IPS-18c (cell line): ENCODE results near the gene MLH3.

ENCODE experiments used
- H3K4me3 ChIP-seq: 2 replicates; pipeline ENCODE4 v1.7.0; 2013; ENCODE audit warnings: low read depth, mild to moderate bottlenecking, low read length, moderate library complexity; ENCODE audit not compliant: insufficient read depth
- H3K9me3 ChIP-seq: one replicate; pipeline ENCODE4 v1.6.1; 2013; ENCODE audit warnings: mild to moderate bottlenecking, low read length, moderate library complexity; ENCODE audit not compliant: control insufficient read depth, insufficient read depth

Gene MLH3

GRCh38 chr14:75050852-75051555, at the start of gene MLH3:
Gene MLH3 (minus strand): TSS chr14:75051467. CDS start chr14:75049655, 1,812 bp downstream.
- peak within 1 kb of the TSS; percentile 62 for H3K4me3 ChIP-seq

GRCh38 chr14:75098682-75099081, 47.4 kb upstream of the MLH3 start:
- Histone ChIP-seq H3K9me3 (no peaks in the 10 kb centered on the region), H3K4me3 (no peak overlapping the region)

More at GRCh38 chr14:75050852-75051555, at the start of gene MLH3:
- H3K9me3 ChIP-seq, result no peaks in the 10 kb centered on the region

- H3K9me3 ChIP-seq, result no peaks in the 10 kb centered on the region
- H3K4me3 ChIP-seq, result no peak overlapping the region
These were observed 46.9 kb upstream of the MLH3 start for GRCh38 chr14:75098212-75098611.

GRCh38 chr14:75096959-75097358, 45.7 kb upstream of the MLH3 start:
- H3K4me3 ChIP-seq, result no peak overlapping the region

GRCh38 chr14:75095690-75096089, 44.4 kb upstream of the MLH3 start:
- Histone ChIP-seq H3K9me3 (no peaks in the 10 kb centered on the region), H3K4me3 (no peak overlapping the region)

More at GRCh38 chr14:75096959-75097358, 45.7 kb upstream of the MLH3 start:
- H3K9me3 ChIP-seq, result no peaks in the 10 kb centered on the region

- Histone ChIP-seq H3K4me3 (no peak overlapping the region), H3K9me3 (no peaks in the 10 kb centered on the region)
These were observed 43.6 kb upstream of the MLH3 start for GRCh38 chr14:75094896-75095295.

GRCh38 chr14:75092698-75093097, 41.4 kb upstream of the MLH3 start:
- H3K4me3 ChIP-seq, result no peak overlapping the region
- H3K9me3 ChIP-seq, result no peaks in the 10 kb centered on the region

GRCh38 chr14:75091251-75091650, 40.0 kb upstream of the MLH3 start:
- H3K4me3 ChIP-seq, result no peak overlapping the region
- no peaks in the 10 kb centered on the region for H3K9me3 ChIP-seq

GRCh38 chr14:75090353-75090752, 39.1 kb upstream of the MLH3 start:
- H3K4me3 ChIP-seq, result no peak overlapping the region
- no peaks in the 10 kb centered on the region for H3K9me3 ChIP-seq

GRCh38 chr14:75088566-75089373, 37.5 kb upstream of the MLH3 start:
- no peak overlapping the region for H3K4me3 ChIP-seq

GRCh38 chr14:75088153-75088552, 36.9 kb upstream of the MLH3 start:
- H3K4me3 ChIP-seq, result no peak overlapping the region
- no peaks in the 10 kb centered on the region for H3K9me3 ChIP-seq

More at GRCh38 chr14:75088566-75089373, 37.5 kb upstream of the MLH3 start:
- H3K9me3 ChIP-seq, result no peaks in the 10 kb centered on the region

GRCh38 chr14:75084513-75084912, 33.2 kb upstream of the MLH3 start:
- H3K4me3 ChIP-seq, result no peak overlapping the region
- H3K9me3 ChIP-seq, result no peaks in the 10 kb centered on the region

GRCh38 chr14:75083271-75083670, 32.0 kb upstream of the MLH3 start:
- Histone ChIP-seq H3K9me3 (no peaks in the 10 kb centered on the region), H3K4me3 (no peak overlapping the region)

- Histone ChIP-seq H3K4me3 (no peak overlapping the region), H3K9me3 (no peaks in the 10 kb centered on the region)
These were observed 30.5 kb upstream of the MLH3 start for GRCh38 chr14:75081660-75082229.

- Histone ChIP-seq H3K9me3 (no peaks in the 10 kb centered on the region), H3K4me3 (no peak overlapping the region)
These were observed 28.3 kb upstream of the MLH3 start for GRCh38 chr14:75079521-75079920.

GRCh38 chr14:75077794-75078193, 26.5 kb upstream of the MLH3 start:
- H3K9me3 ChIP-seq, result no peaks in the 10 kb centered on the region
- H3K4me3 ChIP-seq, result no peak overlapping the region

GRCh38 chr14:75070383-75070782, 19.1 kb upstream of the MLH3 start:
- H3K4me3 ChIP-seq, result no peak overlapping the region
- no peaks in the 10 kb centered on the region for H3K9me3 ChIP-seq

GRCh38 chr14:75069811-75070145, 18.5 kb upstream of the MLH3 start:
- H3K4me3 ChIP-seq, result peak overlapping the region; percentile 74

More at GRCh38 chr14:75069811-75070145, 18.5 kb upstream of the MLH3 start:
- H3K9me3 ChIP-seq, result no peaks in the 10 kb centered on the region
